Sigmoid colon (tissue), 7 donors: Measurements from ENCODE around the gene SPG7. TPM values are rescaled to one million over a fixed set of nuclear protein-coding genes. Genes with fewer than 3 reads are reported as not detected.

ENCODE experiments used
- DNase-seq: peaks from one replicate; pipeline ENCODE4 v3.0.0-alpha.2; 2019
- H3K27ac ChIP-seq, 4 donors: fragments of 200-600 bp; sonication (generic); one replicate each; pipeline ENCODE4 v1.5.1; 2016 to 2019; ENCODE audit warnings: mild to moderate bottlenecking in 1 of 4
- H3K27me3 ChIP-seq, 3 donors: fragments of 200-600 bp; sonication (generic); one replicate each; pipeline ENCODE4 v1.5.1; 2019; ENCODE audit warnings: mild to moderate bottlenecking in 1 of 3
- H3K36me3 ChIP-seq, 4 donors: fragments of 200-600 bp; sonication (generic); one replicate each; pipeline ENCODE4 v1.5.1; 2016 to 2019
- H3K4me1 ChIP-seq, 4 donors: fragments of 200-600 bp; sonication (generic); one replicate each; pipeline ENCODE4 v1.5.1; 2017 to 2019
- H3K4me3 ChIP-seq, 4 donors: fragments of 200-600 bp; sonication (generic); one replicate each; pipeline ENCODE4 v1.5.1; 2017 to 2019; ENCODE audit warnings: mild to moderate bottlenecking in 2 of 4, moderate library complexity in 1 of 4
- H3K9me3 ChIP-seq, 4 donors: fragments of 200-600 bp in 3 of 4; sonication (generic) in 3 of 4; one replicate each; pipeline versions ENCODE4 v1.5.1 to v1.6.1; 2013 to 2019
- EP300 ChIP-seq, 4 donors: sonication (generic); formaldehyde crosslinking; IDR thresholded peaks; one replicate each; pipeline ENCODE4 v1.6.1; 2017; ENCODE audit warnings: antibody characterized with exemption in 4 of 4
- POLR2A ChIP-seq, 2 donors: fragments of 450-650 bp; IDR thresholded peaks; one replicate each; pipeline ENCODE4 v1.6.1; 2016; ENCODE audit warnings: antibody characterized with exemption in 2 of 2, mild to moderate bottlenecking in 2 of 2, moderate library complexity in 2 of 2
- POLR2AphosphoS5 ChIP-seq, 4 donors: sonication (generic); formaldehyde crosslinking; IDR thresholded peaks; one replicate each; pipeline ENCODE4 v1.6.1; 2017; ENCODE audit warnings: antibody characterized with exemption in 4 of 4
- WGBS, 2 donors: extraction: QIAGEN DNeasy Blood & Tissue Kit; methylation state at CpG; one replicate each; pipeline ENCODE4 v1.1.7; 2013; 5-methylcytosine and 5-hydroxymethylcytosine counted together
- intact Hi-C: fragments of 100-400 bp; cut with DNase I; formaldehyde crosslinking; loops from one replicate; pipeline ENCODE4 v1.15.1; 2023
- polyA plus RNA-seq, 3 donors: library from polyadenylated mRNA; stranded (reverse); fragments of 200-250 nt; gene quantifications; one replicate each; pipeline ENCODE4 v1.2.3, GENCODE V29; 2013
- total RNA-seq, 4 donors: library from RNA; depleted of rRNA; stranded (reverse); fragments of >200 nt; gene quantifications; one replicate each; pipeline ENCODE4 v1.1.0, GENCODE V29; 2016
- TF ChIP-seq, protein P1 (sequence below), 4 experiments: fragments of 450-650 bp in 3 of 4; fragments of 200-600 bp in 1 of 4; IDR thresholded peaks; one replicate each; pipeline ENCODE4 v1.5.1; 2016 to 2019; ENCODE audit warnings: antibody characterized with exemption in 4 of 4, mild to moderate bottlenecking in 3 of 4, moderate library complexity in 2 of 4
- donor health status: healthy with polysubstance abuse.
- donor health status: Bipolar disorder and iron deficiency.
- donor health status: healthy.

The SPG7 gene
- total and polyA plus RNA-seq, 7 donors: 27.7 to 211 (median 75.3) TPM

DNA sequence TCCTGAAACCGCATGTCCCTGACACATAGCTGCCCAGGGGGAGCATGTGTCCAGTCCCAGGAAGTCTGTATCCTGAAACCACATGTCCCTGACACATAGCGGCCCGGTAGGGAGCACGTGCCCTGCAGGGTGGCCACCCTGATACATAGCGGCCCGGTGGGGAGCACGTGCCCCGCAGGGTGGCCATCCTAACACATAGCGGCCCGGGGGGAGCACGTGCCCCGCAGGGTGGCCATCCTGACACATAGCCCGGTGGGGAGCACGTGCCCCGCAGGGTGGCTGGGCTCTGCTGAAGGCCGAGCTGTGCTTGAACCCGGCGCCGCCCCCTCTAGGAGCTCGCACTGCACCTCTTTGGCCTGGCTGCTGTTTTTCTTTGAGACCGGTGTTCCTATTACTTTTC lies 33.6 kb downstream of the SPG7 start:
- H3K27ac ChIP-seq: no peak overlapping the region
- H3K36me3 ChIP-seq: peaks cover 0 to 74% (median 51%) of the 10 kb centered on the region in 4 donors
- H3K4me3 ChIP-seq: no peak overlapping the region
- H3K27me3 ChIP-seq: no peaks in the 10 kb centered on the region
- intact Hi-C loops: no loop called here
- no peak for TF ChIP-seq EP300 (IDR thresholded peaks at IDR 0.05)
- TF ChIP-seq, protein P1, sequence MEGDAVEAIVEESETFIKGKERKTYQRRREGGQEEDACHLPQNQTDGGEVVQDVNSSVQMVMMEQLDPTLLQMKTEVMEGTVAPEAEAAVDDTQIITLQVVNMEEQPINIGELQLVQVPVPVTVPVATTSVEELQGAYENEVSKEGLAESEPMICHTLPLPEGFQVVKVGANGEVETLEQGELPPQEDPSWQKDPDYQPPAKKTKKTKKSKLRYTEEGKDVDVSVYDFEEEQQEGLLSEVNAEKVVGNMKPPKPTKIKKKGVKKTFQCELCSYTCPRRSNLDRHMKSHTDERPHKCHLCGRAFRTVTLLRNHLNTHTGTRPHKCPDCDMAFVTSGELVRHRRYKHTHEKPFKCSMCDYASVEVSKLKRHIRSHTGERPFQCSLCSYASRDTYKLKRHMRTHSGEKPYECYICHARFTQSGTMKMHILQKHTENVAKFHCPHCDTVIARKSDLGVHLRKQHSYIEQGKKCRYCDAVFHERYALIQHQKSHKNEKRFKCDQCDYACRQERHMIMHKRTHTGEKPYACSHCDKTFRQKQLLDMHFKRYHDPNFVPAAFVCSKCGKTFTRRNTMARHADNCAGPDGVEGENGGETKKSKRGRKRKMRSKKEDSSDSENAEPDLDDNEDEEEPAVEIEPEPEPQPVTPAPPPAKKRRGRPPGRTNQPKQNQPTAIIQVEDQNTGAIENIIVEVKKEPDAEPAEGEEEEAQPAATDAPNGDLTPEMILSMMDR (IDR thresholded peaks at IDR 0.05): no peak
- TF ChIP-seq POLR2A (IDR thresholded peaks at IDR 0.05): no peak
- TF ChIP-seq POLR2AphosphoS5 (IDR thresholded peaks at IDR 0.05): no peak
- H3K4me1 ChIP-seq: no peaks in the 10 kb centered on the region
- no peaks in the 10 kb centered on the region for H3K9me3 ChIP-seq
- no peak for DNase-seq
- WGBS, 2 donors: 96 to 97% methylated on average over 21 of the region's 21 CpGs

- WGBS, 2 donors: 93 to 94% methylated on average over 11 of the region's 11 CpGs
- TF ChIP-seq POLR2AphosphoS5 (IDR thresholded peaks at IDR 0.05): no peak
- TF ChIP-seq, protein P1 (IDR thresholded peaks at IDR 0.05): no peak
- intact Hi-C loops: no loop called here
Observed at GRCh38 chr16:89544113-89544512, 35.9 kb downstream of the SPG7 start.

GRCh38 chr16:89544713-89545043 lies 36.5 kb downstream of the SPG7 start:
- no peak for DNase-seq
- H3K4me3 ChIP-seq: no peak overlapping the region
- 94 to 95% methylated on average over 13 of the region's 13 CpGs for WGBS, 2 donors
- H3K27me3 ChIP-seq: no peaks in the 10 kb centered on the region
- intact Hi-C loops: no loop called here
- no peak for TF ChIP-seq POLR2A (IDR thresholded peaks at IDR 0.05)
- TF ChIP-seq, protein P1 (IDR thresholded peaks at IDR 0.05): no peak
- TF ChIP-seq EP300 (IDR thresholded peaks at IDR 0.05): no peak
- no peak for TF ChIP-seq POLR2AphosphoS5 (IDR thresholded peaks at IDR 0.05)
- peaks cover 13 to 81% (median 50%) of the 10 kb centered on the region in 4 donors for H3K36me3 ChIP-seq
- no peaks in the 10 kb centered on the region for H3K4me1 ChIP-seq
- no peak overlapping the region for H3K27ac ChIP-seq
- H3K9me3 ChIP-seq: no peaks in the 10 kb centered on the region

More at GRCh38 chr16:89544113-89544512, 35.9 kb downstream of the SPG7 start:
- Histone ChIP-seq H3K4me1 (no peaks in the 10 kb centered on the region), H3K4me3 (no peak overlapping the region), H3K9me3 (no peaks in the 10 kb centered on the region), H3K27me3 (no peaks in the 10 kb centered on the region), H3K27ac (no peak overlapping the region), H3K36me3 (peaks cover 7 to 76% (median 49%) of the 10 kb centered on the region in 4 donors)
- DNase-seq: no peak

GRCh38 chr16:89545044-89545830 lies 37.0 kb downstream of the SPG7 start:
- DNase-seq: no peak
- peaks cover 13 to 87% (median 51%) of the 10 kb centered on the region in 4 donors for H3K36me3 ChIP-seq
- no peak overlapping the region for H3K27ac ChIP-seq
- no peaks in the 10 kb centered on the region for H3K27me3 ChIP-seq
- intact Hi-C loops: no loop called here
- 49 to 82% methylated on average over 17 of the region's 17 CpGs for WGBS, 2 donors
- H3K4me1 ChIP-seq: no peaks in the 10 kb centered on the region
- TF ChIP-seq EP300 (IDR thresholded peaks at IDR 0.05) (no peak), POLR2AphosphoS5 (IDR thresholded peaks at IDR 0.05) (no peak), POLR2A (IDR thresholded peaks at IDR 0.05) (no peak)
- TF ChIP-seq, protein P1 (IDR thresholded peaks at IDR 0.05): no peak
- H3K4me3 ChIP-seq: no peak overlapping the region
- H3K9me3 ChIP-seq: no peaks in the 10 kb centered on the region
